Thymus (tissue), 11 donors: ENCODE results near the gene SH3BP4. TPM values are rescaled to one million over a fixed set of nuclear protein-coding genes. Genes with fewer than 3 reads are reported as not detected.

Experiments used
- DNase-seq, 9 donors: peaks; one replicate each; pipeline ENCODE4 v3.0.0-alpha.2; 2013; ENCODE audit warnings: low spot score in 9 of 9, low read depth in 6 of 9, missing footprints in 1 of 9
- H3K27ac ChIP-seq, 2 donors: one replicate each; pipeline ENCODE4 v1.5.1; 2013; ENCODE audit warnings: control low read depth in 1 of 2, low read depth in 1 of 2, low read length in 1 of 2, mild to moderate bottlenecking in 1 of 2, moderate library complexity in 1 of 2
- H3K27me3 ChIP-seq, 2 donors: one replicate each; pipeline ENCODE4 v1.5.1; 2013; ENCODE audit warnings: low read length in 1 of 2; ENCODE audit not compliant: control insufficient read depth in 2 of 2, insufficient read depth in 1 of 2
- H3K36me3 ChIP-seq, 2 donors: one replicate each; pipeline ENCODE4 v1.5.1; 2013; ENCODE audit warnings: low read length in 1 of 2, mild to moderate bottlenecking in 1 of 2, moderate library complexity in 1 of 2; ENCODE audit not compliant: control insufficient read depth in 2 of 2, insufficient read depth in 2 of 2
- H3K4me1 ChIP-seq, 2 donors: one replicate each; pipeline ENCODE4 v1.5.1; 2013; ENCODE audit warnings: low read length in 2 of 2; ENCODE audit not compliant: control insufficient read depth in 2 of 2, insufficient read depth in 2 of 2
- H3K4me3 ChIP-seq, 2 donors: one replicate each; pipeline ENCODE4 v1.5.1; 2013; ENCODE audit warnings: low read length in 2 of 2, control low read depth in 1 of 2, mild to moderate bottlenecking in 1 of 2
- H3K9me3 ChIP-seq, 2 donors: one replicate each; pipeline ENCODE4 v1.5.1; 2013; ENCODE audit warnings: low read length in 1 of 2, mild to moderate bottlenecking in 1 of 2; ENCODE audit not compliant: control insufficient read depth in 2 of 2, insufficient read depth in 1 of 2
- WGBS: extraction: QIAGEN DNeasy Blood & Tissue Kit; methylation state at CpG from one replicate; pipeline ENCODE4 v1.1.7; 2013; 5-methylcytosine and 5-hydroxymethylcytosine counted together
- polyA plus RNA-seq: library from polyadenylated mRNA; stranded (reverse); fragments of 200-250 nt; gene quantifications from one replicate; pipeline ENCODE4 v1.2.3, GENCODE V29; 2013
- total RNA-seq: library from RNA; stranded (reverse); fragments of 120-200 nt; gene quantifications from one replicate; pipeline ENCODE4 v1.2.4, GENCODE V29; 2013
- donor health status: healthy.

The SH3BP4 gene
- total and polyA plus RNA-seq, 2 donors, result 6.2 to 12.3 TPM

DNA sequence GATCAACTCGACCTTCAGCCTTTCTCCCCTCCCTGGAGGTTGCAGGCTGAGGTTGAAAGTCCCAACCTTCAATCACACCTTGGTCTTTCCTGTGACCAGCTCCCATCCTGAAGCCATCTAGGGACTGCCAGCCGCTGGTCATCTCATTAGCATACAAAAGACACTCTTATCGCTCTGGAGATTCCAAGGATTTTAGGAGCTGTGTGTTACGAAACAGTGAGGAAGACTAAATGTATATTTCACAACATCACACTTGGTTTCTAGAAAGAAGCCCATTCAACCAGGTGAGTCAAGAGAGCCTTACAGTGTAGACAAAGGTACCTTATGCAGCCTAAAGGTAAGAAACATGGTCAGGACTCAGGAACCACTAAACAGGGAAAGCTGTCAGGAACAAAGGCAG lies 126.4 kb downstream of the SH3BP4 start:
- 72% methylated on average over 4 of the region's 4 CpGs for WGBS
- Histone ChIP-seq H3K4me1 (no peaks in the 10 kb centered on the region), H3K36me3 (no peaks in the 10 kb centered on the region), H3K27me3 (no peaks in the 10 kb centered on the region), H3K4me3 (no peak overlapping the region), H3K9me3 (no peaks in the 10 kb centered on the region), H3K27ac (no peak overlapping the region)
- no peak for DNase-seq

DNA sequence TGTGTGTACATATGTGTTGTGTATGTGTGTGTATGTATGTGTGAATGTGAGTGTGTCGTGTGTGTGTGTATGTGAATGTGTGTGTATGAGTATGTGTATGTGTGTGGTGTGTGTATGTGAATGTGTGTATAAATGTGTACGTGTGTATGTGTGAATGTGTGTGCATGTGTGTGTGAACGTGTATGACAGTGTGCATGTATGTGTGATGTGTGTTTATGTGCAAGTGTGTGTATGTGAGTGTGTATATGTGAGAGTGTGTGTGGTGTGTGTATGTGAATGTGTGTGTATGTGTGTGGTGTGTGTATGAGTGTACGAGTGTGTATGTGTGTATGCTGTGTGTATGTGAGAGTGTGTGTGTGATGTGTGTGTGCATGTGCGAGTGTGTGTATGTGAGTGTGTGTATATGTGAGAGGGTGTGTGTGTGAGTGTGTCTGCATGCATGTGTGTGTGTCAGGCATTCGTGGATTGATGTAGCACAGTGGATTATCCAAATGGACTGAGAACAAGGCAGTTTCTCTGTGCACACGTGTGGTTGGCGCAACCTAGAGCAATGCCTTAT lies 127.2 kb downstream of the SH3BP4 start:
- H3K36me3 ChIP-seq, result no peaks in the 10 kb centered on the region
- no peaks in the 10 kb centered on the region for H3K9me3 ChIP-seq
- no peak overlapping the region for H3K27ac ChIP-seq

DNA sequence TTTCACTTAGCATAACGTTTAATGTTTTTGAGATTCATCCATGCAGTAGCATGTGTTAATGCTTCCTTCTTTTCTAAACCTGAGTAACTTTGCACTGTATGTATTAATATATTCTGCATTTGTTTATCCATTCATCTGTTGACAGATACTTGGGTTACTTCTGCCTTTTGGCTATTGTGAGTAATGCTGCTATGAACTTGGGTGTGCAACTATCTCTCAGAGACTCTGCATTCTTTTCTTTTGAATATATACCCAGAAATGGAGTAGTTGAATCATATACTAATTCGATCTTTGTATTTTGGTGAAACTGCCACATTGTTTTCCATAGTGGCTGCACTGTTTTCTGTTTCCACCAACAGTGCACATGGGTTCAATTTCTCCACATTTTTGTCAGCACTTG lies 128.3 kb downstream of the SH3BP4 start:
- DNase-seq, result no peak
- Histone ChIP-seq H3K27ac (no peak overlapping the region), H3K36me3 (no peaks in the 10 kb centered on the region), H3K4me1 (peaks cover 0 to 3% of the 10 kb centered on the region in 2 donors), H3K9me3 (peaks cover 0 to 4% of the 10 kb centered on the region in 2 donors), H3K27me3 (no peaks in the 10 kb centered on the region), H3K4me3 (no peak overlapping the region)
- 90% methylated on average over 2 of the region's 2 CpGs for WGBS

More for the DNA sequence above, 127.2 kb downstream of the SH3BP4 start:
- DNase-seq, result no peak
- Histone ChIP-seq H3K27me3 (no peaks in the 10 kb centered on the region), H3K4me3 (no peak overlapping the region), H3K4me1 (peaks cover 0 to under 1% of the 10 kb centered on the region in 2 donors)
- WGBS, result 96% methylated on average over 8 of the region's 8 CpGs

DNA sequence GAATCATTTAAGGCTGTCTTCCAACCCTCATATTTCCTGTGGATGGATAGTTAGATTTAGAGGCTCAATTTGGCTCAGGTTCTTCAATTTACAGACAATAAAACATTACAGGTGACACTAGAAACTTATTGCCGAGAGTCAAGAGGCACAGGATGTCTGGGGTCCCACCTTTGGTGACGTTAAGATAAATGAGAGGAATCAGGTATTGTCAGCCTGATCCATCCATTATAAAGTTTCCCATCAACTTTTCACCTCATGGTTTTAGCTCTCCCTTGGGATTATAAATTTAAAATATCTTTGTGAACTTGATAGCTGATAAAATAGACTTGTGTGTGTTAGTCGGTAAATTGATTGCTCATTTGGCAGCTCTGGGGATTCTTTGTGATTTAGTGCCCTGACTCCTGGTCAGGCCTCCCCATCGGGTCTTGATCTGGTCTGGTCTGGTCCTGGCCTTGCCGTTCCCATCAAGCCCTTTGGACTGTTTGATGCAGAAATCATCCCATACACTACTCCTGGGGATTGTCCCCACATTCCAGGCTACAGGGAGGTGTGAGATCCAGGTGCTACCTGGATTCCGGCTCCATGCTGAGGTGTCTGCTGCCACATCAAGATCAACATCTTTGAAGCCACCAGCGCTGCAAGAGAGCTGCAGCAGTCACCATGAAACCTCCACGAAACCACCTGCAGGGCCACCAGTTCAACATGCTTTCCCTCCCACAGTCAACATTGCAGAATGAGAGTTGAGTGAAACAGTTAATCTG lies 130.9 kb downstream of the SH3BP4 start:
- H3K9me3 ChIP-seq, result peaks cover 0 to 4% of the 10 kb centered on the region in 2 donors
- WGBS, result 80% methylated on average over 8 of the region's 8 CpGs
- DNase-seq, result no peak
- no peak overlapping the region for H3K27ac ChIP-seq
- no peak overlapping the region for H3K4me3 ChIP-seq
- H3K4me1 ChIP-seq, result peaks cover 0 to 3% of the 10 kb centered on the region in 2 donors
- H3K36me3 ChIP-seq, result no peaks in the 10 kb centered on the region
- H3K27me3 ChIP-seq, result no peaks in the 10 kb centered on the region

DNA sequence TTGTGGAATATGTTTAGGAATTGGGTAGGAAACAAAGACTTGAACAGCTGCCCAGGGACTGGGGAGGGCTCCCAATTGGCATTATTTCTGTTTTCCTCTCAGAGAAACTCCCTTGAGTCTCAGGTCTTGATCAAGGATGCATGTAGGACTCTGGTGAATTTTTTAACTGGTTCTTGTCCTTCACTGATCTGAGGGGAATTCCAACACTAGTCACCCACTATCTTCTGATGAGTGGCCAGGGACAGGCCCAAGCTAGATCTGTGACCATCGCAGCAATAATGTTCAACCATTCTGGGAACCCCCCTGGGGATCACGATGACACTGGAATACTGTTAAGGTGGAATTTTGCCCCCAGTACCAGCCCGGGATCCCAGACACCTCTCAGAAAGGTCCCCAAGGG lies 132.0 kb downstream of the SH3BP4 start:
- 93% methylated on average over 3 of the region's 3 CpGs for WGBS
- H3K27me3 ChIP-seq, result no peaks in the 10 kb centered on the region
- H3K36me3 ChIP-seq, result no peaks in the 10 kb centered on the region
- peaks cover 0 to 4% of the 10 kb centered on the region in 2 donors for H3K9me3 ChIP-seq
- peak in 1 of 9 donors; percentile 20 for DNase-seq
- no peak overlapping the region for H3K27ac ChIP-seq
- H3K4me1 ChIP-seq, result peaks cover 0 to 6% of the 10 kb centered on the region in 2 donors
- H3K4me3 ChIP-seq, result no peak overlapping the region

DNA sequence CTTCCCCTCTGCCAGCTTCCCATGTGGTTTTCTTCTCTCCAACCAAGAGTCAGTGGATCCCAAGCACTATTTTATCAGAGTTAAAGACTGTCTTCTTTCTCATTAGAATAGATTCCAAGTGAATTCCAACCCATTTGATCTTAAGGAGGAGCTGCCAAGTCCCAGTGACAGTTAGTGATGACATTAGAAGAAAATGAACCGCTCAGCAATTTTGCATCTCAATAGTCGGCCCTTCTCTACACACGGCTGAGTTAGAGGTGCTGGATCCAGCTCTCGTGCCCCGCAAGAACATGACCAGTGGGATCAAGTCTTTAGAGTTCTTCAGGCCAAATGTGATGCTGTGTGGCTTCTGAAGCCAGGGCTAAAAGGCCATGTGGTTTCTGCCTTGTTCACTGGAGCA lies 132.6 kb downstream of the SH3BP4 start:
- Histone ChIP-seq H3K27me3 (no peaks in the 10 kb centered on the region), H3K27ac (no peak overlapping the region), H3K4me1 (peaks cover 0 to 6% of the 10 kb centered on the region in 2 donors), H3K9me3 (peaks cover 0 to 4% of the 10 kb centered on the region in 2 donors), H3K36me3 (no peaks in the 10 kb centered on the region), H3K4me3 (no peak overlapping the region)
- WGBS, result 94% methylated on average over 5 of the region's 5 CpGs
- DNase-seq, result no peak

DNA sequence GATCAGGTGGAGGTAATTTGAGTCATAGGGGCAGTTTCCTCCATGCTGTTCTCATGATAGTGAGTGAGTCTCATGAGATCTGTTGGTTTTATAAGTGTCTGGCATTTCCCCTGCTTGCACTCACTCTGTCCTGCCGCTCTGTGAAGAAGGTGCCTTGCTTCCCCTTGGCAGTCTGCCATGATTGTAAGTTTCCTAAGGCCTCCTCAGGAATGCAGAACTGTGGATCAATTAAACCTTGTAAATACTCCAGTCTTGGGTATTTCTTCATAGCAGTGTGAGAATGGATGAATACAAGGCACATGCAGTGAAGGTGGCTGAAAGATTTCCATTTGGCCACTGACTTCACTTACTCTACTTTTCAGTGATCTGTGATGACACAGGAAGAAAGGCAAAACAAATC lies 133.7 kb downstream of the SH3BP4 start:
- peaks cover 0 to 4% of the 10 kb centered on the region in 2 donors for H3K9me3 ChIP-seq
- no peak overlapping the region for H3K27ac ChIP-seq
- no peak overlapping the region for H3K4me3 ChIP-seq
- H3K27me3 ChIP-seq, result no peaks in the 10 kb centered on the region
- 81% methylated on average over 1 of the region's 1 CpG for WGBS
- H3K36me3 ChIP-seq, result no peaks in the 10 kb centered on the region
- H3K4me1 ChIP-seq, result peaks cover 0 to 6% of the 10 kb centered on the region in 2 donors
- DNase-seq, result no peak

DNA sequence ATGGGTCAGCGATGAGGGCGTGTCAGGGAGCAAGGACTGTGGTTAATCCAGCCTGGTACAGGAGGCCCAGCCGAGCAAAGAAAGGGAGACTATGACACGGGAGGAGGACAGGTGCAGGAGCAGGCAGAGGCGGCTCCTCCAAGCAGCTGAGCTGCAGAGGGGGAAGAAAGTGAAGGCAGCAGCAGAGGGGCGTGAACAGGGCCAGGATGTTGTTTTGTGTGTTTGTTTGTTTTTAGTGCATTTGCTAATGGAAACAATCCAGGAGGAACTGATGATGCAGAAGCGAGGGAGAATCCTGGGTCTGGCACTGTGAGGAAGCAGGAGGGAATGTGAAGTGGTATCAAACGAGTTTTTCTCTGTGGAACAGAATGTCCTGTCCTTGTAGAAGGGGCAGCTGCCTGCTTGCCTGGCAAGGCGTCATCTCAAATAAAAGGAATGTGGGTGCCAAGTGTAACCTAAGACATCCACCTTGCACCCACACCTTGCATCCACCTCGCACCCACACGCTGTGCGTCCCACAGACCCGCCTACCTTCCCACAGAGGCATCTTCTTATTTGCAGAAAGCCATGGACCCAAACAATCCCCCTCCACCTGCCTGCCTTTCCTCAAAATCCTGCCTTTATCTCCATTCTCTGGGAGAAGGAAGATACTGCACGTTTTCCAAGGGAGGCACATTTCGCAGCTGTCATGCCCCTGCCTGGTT lies 134.8 kb downstream of the SH3BP4 start:
- Histone ChIP-seq H3K4me1 (peaks cover 0 to 6% of the 10 kb centered on the region in 2 donors), H3K27me3 (no peaks in the 10 kb centered on the region), H3K27ac (no peak overlapping the region), H3K9me3 (peaks cover 0 to 4% of the 10 kb centered on the region in 2 donors), H3K4me3 (no peak overlapping the region), H3K36me3 (no peaks in the 10 kb centered on the region)
- 88% methylated on average over 15 of the region's 15 CpGs for WGBS
- no peak for DNase-seq
